GM19397 (cell line): ENCODE results near the gene VCAN.
"Not testable (repeated sequence)": the region's sequence is repeated elsewhere in the genome, so short reads cannot be mapped to it uniquely, and the experiment has no call there.

Source experiments
- ATAC-seq: cut with Tn5 transposase; IDR thresholded peaks from one replicate; pipeline ENCODE4 v1.9.1; 2021; ENCODE audit warnings: mild to moderate bottlenecking, moderate library complexity; ENCODE audit not compliant: unreplicated experiment

VCAN gene

DNA sequence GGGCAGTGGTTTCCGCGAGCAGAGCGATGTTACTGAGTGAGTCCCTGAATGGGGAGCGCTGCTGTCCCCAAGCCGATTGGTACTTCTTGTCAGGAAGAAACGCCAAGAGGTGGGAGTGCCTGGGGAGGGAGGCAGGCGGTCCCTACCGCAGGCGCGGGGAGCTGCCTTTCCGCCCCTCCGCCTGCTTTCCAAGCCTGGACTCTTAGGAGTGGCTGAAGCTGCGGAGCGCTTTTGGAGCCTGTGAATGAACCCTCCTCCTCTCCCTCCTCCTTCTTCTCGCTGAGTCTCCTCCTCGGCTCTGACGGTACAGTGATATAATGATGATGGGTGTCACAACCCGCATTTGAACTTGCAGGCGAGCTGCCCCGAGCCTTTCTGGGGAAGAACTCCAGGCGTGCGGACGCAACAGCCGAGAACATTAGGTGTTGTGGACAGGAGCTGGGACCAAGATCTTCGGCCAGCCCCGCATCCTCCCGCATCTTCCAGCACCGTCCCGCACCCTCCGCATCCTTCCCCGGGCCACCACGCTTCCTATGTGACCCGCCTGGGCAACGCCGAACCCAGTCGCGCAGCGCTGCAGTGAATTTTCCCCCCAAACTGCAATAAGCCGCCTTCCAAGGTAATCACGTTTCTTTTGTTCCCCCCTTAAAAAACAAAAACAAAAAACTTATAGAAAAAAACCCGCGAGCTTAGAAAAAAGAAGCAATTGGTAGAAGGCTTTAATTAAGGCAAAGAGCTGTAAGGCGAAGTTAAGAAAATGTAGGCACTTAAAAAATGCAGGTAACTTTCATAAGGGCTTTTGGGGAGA is at the start of gene VCAN:
VCAN (plus strand) TSS at position 340 of the 808 bp plus-strand sequence. CDS start 11,775 bp downstream, outside the sequence.
- ATAC-seq = no peak

DNA sequence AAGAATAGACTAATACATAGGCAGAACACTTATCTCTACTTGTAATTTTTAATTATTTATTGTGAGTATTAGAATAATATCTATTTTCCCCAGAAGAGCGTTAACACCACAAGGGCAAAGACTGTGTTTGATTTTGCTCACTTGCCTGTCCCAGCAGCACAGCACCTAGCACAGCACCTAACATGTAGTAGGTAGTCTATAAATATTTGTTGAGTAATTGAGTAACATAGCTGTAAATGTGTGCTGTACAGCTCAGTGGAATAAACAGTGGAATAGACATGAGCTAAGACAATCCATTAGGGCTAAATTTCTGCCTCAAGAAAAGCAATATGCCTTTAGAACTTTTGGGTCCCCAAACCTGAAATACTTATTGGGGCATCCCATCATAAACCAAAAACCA is 49.3 kb upstream of the VCAN start:
- ATAC-seq = no peak

DNA sequence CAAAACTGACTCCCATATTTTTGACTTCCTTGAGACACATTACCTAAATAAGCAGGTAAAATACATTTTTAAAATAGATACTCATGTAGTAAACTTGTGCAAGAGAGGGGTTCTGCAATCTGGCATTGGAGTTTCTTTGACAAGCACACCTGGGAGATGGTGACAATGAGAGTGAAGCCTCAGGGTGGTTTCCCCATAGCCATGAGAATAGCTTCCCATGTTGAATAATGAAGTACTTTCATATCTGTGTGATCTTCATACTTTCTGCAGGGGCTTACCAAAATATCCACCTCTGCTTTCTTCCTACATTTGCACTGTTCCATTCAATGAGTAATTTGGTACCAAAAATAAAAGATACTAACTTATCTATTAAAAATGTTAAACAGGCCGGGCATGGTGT is 44.7 kb upstream of the VCAN start:
- no peak for ATAC-seq

DNA sequence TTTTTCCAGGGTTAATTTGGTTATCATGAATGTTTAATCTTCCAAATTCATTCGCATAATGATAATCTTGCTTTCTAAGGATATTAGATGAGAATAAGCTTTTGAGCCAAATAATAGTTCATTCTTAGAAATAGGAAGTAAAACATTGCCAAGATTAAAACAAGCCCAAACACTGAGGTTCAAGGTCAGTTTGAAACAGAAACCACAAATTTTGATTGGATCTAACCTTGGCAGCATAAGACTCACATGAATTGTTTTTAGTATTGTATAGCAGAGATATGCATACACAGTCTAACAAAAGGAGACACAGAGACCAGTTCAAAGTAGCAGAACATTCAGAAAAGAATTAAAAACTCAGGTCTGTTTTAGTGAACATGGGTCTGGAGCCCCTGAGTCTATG is 43.4 kb upstream of the VCAN start:
- ATAC-seq = no peak

GRCh38 chr5:83428890-83429289 is 42.7 kb upstream of the VCAN start:
- ATAC-seq = no peak

- ATAC-seq = no peak
Observed at GRCh38 chr5:83430130-83431010, 41.2 kb upstream of the VCAN start.

- no peak for ATAC-seq
Observed at GRCh38 chr5:83433891-83434290, 37.7 kb upstream of the VCAN start.

- ATAC-seq = no peak
Observed at GRCh38 chr5:83434946-83435345, 36.6 kb upstream of the VCAN start.

DNA sequence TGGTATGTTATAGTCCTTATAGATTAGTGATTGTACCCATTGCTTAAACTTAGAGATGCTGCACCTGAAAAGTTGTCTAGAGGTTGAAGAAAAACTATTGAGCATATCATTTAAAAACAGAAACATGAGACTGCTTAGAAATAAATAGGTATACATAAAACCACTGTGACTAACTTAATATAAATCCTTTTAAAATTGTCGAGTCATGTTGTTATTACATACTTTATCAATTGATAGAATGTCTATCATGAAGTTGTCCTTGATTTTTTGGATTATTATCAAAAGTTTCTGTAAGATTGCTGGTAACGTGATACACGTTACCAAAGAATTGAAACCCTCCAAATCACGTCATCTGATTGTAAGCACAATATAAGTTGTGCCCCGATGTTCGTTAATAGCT is 35.3 kb upstream of the VCAN start:
- no peak for ATAC-seq

DNA sequence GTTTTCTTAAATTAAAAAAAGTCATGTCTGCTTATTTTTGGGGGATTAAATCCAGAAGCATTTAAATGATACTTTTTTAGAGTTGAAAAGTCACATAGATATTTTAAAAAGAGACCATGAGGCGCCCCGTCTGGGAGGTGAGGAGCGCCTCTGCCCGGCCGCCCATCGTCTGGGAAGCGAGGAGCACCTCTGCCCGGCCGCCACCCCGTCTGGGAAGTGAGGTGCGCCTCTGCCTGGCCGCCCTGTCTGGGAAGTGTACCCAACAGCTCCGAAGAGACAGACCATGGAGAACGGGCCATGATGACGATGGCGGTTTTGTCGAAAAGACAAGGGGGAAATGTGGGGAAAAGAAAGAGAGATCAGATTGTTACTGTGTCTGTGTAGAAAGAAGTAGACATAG is 33.8 kb upstream of the VCAN start:
- ATAC-seq = not testable (repeated sequence)

GRCh38 chr5:83440826-83441225 is 30.7 kb upstream of the VCAN start:
- ATAC-seq = no peak

DNA sequence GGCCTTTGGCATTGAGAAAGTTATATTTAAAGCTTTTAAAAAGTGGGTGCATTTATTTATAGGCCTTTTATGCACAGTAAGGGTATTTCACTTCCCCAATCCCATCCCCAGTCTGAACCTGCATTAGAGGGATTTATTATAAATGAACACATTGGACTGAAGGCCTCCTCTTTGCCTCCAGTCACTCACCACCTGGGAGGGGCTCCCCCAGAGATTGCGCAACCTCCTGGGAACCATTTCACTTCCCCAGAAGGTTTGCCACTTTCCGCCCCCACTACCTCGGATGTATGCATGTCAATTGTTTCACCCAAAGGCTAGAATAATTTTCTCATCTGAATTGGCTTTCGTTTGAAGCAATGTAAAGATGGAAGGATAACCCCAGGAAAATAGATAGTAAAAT is 29.8 kb upstream of the VCAN start:
- ATAC-seq = peak; percentile 74

DNA sequence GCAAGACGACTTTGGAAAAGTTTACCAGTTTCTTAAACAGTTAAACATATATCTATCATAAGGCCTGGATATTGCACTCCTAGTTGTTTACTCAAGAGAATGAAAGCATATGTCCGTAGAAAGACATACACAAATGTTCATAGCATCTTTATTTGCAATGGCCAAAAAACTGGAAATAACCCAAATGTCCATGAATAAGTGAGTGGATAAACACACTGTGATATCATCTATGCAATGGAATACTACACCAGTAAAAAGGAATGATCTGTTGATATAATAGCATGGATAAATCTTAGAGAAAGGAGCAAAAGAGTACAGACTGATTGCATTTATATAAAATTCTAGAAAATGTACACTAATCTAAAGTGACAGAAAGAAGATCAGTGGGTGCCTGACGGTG is 28.0 kb upstream of the VCAN start:
- no peak for ATAC-seq

DNA sequence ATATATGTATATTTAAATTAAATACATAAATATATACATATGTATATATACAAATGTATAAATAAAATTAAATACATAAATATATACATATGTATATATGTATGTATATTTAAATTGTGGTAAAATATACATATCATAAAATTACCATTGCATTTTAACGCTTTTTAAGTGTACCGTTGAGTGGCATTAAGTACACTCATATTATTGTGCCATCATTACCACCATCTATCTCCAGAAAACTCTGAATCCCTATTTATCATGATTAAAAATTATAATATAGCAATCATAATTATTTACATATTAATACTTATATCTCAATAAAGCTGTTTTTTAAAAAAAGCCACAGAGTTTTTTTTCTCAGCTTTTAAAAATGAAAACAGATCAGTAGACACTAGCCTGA is 27.1 kb upstream of the VCAN start:
- no peak for ATAC-seq

GRCh38 chr5:83446253-83446947 is 25.1 kb upstream of the VCAN start:
- no peak for ATAC-seq

GRCh38 chr5:83447533-83447932 is 24.0 kb upstream of the VCAN start:
- no peak for ATAC-seq

- no peak for ATAC-seq
Observed at GRCh38 chr5:83450183-83450966, 21.2 kb upstream of the VCAN start.

DNA sequence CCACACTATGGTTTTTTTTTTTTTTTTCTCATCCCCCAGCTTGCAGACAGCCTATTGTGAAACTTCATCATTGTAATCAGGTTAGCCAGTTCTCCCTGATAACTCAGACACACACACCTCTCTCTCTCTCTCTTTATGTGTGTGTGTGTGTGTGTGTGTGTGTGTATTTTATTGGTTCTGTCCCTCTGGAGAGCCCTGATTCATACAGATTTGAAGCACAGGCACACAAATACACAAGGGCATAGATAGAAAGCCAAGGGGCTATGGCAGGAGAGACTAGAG is 20.6 kb upstream of the VCAN start:
- ATAC-seq = no peak

DNA sequence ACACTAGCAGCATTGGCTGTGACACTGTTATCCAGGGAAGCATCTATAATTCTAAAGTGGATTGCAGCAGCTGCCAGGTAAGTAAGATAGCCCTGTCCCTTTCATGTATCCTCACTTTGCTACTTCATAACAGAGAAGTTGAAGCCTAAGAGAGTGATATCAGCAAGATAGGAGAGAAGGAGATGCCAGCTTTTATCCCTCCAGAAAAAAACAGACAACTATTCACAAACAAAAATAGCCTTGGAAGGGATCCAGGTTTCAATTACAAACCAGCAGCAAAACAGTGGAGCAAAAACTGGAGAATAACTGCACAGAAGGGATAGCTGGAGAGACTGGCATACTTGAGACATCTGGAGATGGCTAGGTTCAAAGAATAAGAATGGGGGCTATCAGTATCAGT is 19.6 kb upstream of the VCAN start:
- no peak for ATAC-seq

GRCh38 chr5:83453937-83454336 is 17.6 kb upstream of the VCAN start:
- no peak for ATAC-seq

DNA sequence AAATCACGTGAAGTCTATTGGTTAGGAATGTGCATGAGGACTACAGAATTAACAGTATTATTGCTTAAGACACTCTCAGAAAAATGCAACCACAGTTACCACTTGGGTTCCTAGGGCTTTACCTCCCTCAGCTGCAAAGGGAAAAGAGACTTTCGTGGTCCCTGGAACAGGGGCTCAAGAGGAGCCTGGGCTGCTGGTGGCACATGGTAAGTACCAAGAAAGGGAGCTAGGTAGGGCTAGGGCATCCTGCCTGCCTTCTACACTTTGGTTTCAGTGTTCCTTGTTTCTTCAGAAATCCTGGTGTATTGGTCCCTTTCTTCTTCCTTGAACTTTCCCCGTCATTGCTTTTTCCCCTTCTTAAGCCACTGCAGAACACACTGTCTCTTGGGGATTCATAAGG is 7.3 kb upstream of the VCAN start:
- ATAC-seq = no peak
